IMR-90 (cell line): ENCODE results near the gene S1PR4. TPM values are rescaled to one million over a fixed set of nuclear protein-coding genes. Genes with fewer than 3 reads are reported as not detected.

Experiments used
- ATAC-seq: fragments of 200-7000 bp; cut with Tn5 transposase; 2 replicates; pipeline ENCODE4 v1.9.1; 2020; ENCODE audit warnings: low read depth, mild to moderate bottlenecking, moderate library complexity
- Bru-seq: library from RNA; stranded (reverse); fragments of 400-500 nt; gene quantifications from one replicate; lab custom pipeline; 2021; lab: Mats Ljungman, UMichigan
- BruChase-seq, 2 experiments: library from RNA; stranded (reverse); fragments of 400-500 nt; gene quantifications; one replicate each; lab custom pipeline; 2021; lab: Mats Ljungman, UMichigan
- BruUV-seq: library from RNA; stranded (reverse); fragments of 400-500 nt; replicated peaks from 2 replicates; lab custom pipeline; 2021; lab: Mats Ljungman, UMichigan
- CTCF ChIA-PET: fragments of 300-600 bp; formaldehyde crosslinking; extraction: SDS; loops from one replicate; lab custom pipeline; 2021; ENCODE audit warnings: antibody characterized with exemption; lab: Yijun Ruan, JAX
- POLR2A ChIA-PET: fragments of 300-600 bp; sonication (Branson Sonifier 250); formaldehyde crosslinking; loops from one replicate; lab custom pipeline; 2022; ENCODE audit warnings: antibody characterized with exemption; ENCODE audit not compliant: unreplicated experiment; lab: Charles Lee
- DNase-seq: peaks from one replicate; pipeline ENCODE4 v3.0.0; 2013
- H2AFZ ChIP-seq: replicated peaks from 2 replicates; pipeline ENCODE3; 2013; ENCODE audit warnings: low read length, mild to moderate bottlenecking; ENCODE audit not compliant: poor library complexity
- H2AK5ac ChIP-seq: 2 replicates; pipeline ENCODE4 v1.6.1; 2013; ENCODE audit warnings: low read depth, low read length, inconsistent platforms
- H2AK9ac ChIP-seq: replicated peaks from 2 replicates; pipeline ENCODE3; 2013; ENCODE audit warnings: mild to moderate bottlenecking, low read depth, low read length, moderate library complexity; ENCODE audit not compliant: poor library complexity
- H2BK120ac ChIP-seq: 2 replicates; pipeline ENCODE4 v1.6.1; 2013; ENCODE audit warnings: low read depth, low read length, inconsistent platforms
- H2BK15ac ChIP-seq: 3 replicates; pipeline ENCODE4 v1.6.1; 2013; ENCODE audit warnings: low read depth, low read length, inconsistent platforms
- H2BK20ac ChIP-seq: 2 replicates; pipeline ENCODE4 v1.6.1; 2013; ENCODE audit warnings: low read depth, mild to moderate bottlenecking, inconsistent platforms, low read length, moderate library complexity
- H2BK5ac ChIP-seq: 2 replicates; pipeline ENCODE4 v1.6.1; 2013; ENCODE audit warnings: mild to moderate bottlenecking, low read depth, low read length, inconsistent platforms; ENCODE audit not compliant: poor library complexity, severe bottlenecking
- H3K14ac ChIP-seq: replicated peaks from 2 replicates; pipeline ENCODE4 v1.6.1; 2013; ENCODE audit warnings: low read depth, low read length, inconsistent platforms
- H3K18ac ChIP-seq: 2 replicates; pipeline ENCODE4 v1.6.1; 2013; ENCODE audit warnings: low read depth, low read length, control low read depth
- H3K23ac ChIP-seq: 2 replicates; pipeline ENCODE4 v1.6.1; 2013; ENCODE audit warnings: low read depth, low read length, inconsistent platforms
- H3K27ac ChIP-seq: 2 replicates; pipeline ENCODE4 v1.5.1; 2013; ENCODE audit warnings: mild to moderate bottlenecking, control low read depth, low read length; ENCODE audit not compliant: insufficient read depth
- H3K27me3 ChIP-seq: 2 replicates; pipeline ENCODE4 v1.6.1; 2013; ENCODE audit warnings: low read length; ENCODE audit not compliant: control insufficient read depth, insufficient read depth
- H3K36me3 ChIP-seq: 2 replicates; pipeline ENCODE4 v1.6.1; 2013; ENCODE audit warnings: low read length, mixed read lengths; ENCODE audit not compliant: control insufficient read depth, insufficient read depth
- H3K4ac ChIP-seq: 2 replicates; pipeline ENCODE4 v1.6.1; 2013; ENCODE audit warnings: low read depth, low read length, inconsistent platforms
- H3K4me1 ChIP-seq: 2 replicates; pipeline ENCODE4 v1.6.1; 2013; ENCODE audit warnings: low read length, mixed read lengths; ENCODE audit not compliant: control insufficient read depth, insufficient read depth
- H3K4me2 ChIP-seq: 2 replicates; pipeline ENCODE4 v1.6.1; 2013; ENCODE audit warnings: low read depth, mild to moderate bottlenecking, control low read depth, low read length, moderate library complexity
- H3K4me3 ChIP-seq: 2 replicates; pipeline ENCODE4 v1.5.1; 2013; ENCODE audit warnings: low read depth, mild to moderate bottlenecking, control low read depth, low read length, moderate library complexity; ENCODE audit not compliant: insufficient read depth
- H3K56ac ChIP-seq: 2 replicates; pipeline ENCODE4 v1.6.1; 2013; ENCODE audit warnings: low read length, inconsistent platforms; ENCODE audit not compliant: insufficient read depth; ENCODE audit errors: extremely low read depth
- H3K79me1 ChIP-seq, 2 experiments: 2 replicates each; pipeline ENCODE4 v1.6.1; 2013; ENCODE audit warnings: low read length in 2 of 2, inconsistent platforms in 1 of 2, low read depth in 1 of 2
- H3K9ac ChIP-seq: 2 replicates; pipeline ENCODE4 v1.6.1; 2013; ENCODE audit warnings: low read depth, low read length, control low read depth
- H3K9me1 ChIP-seq: 2 replicates; pipeline ENCODE4 v1.6.1; 2013; ENCODE audit warnings: low read length, inconsistent platforms; ENCODE audit not compliant: insufficient read depth
- H3K9me3 ChIP-seq: 2 replicates; pipeline ENCODE4 v1.6.1; 2013; ENCODE audit warnings: low read length; ENCODE audit not compliant: control insufficient read depth, insufficient read depth
- H4K20me1 ChIP-seq: 2 replicates; pipeline ENCODE4 v1.6.1; 2013; ENCODE audit warnings: low read length, inconsistent platforms; ENCODE audit not compliant: insufficient read depth
- H4K5ac ChIP-seq: 2 replicates; pipeline ENCODE4 v1.6.1; 2013; ENCODE audit warnings: mild to moderate bottlenecking, low read depth, low read length, control low read depth
- H4K8ac ChIP-seq, 2 experiments: 2 replicates each; pipeline ENCODE4 v1.6.1; 2013; ENCODE audit warnings: low read depth in 2 of 2, low read length in 2 of 2, control low read depth in 1 of 2, inconsistent platforms in 1 of 2
- H4K91ac ChIP-seq: 2 replicates; pipeline ENCODE4 v1.6.1; 2013; ENCODE audit warnings: low read depth, low read length, inconsistent platforms; ENCODE audit not compliant: insufficient read depth
- CHD1 ChIP-seq: IDR thresholded peaks from 2 replicates; pipeline ENCODE4 v1.6.1; 2012; ENCODE audit warnings: low read depth, low read length, improper control_type of control experiment
- MXI1 ChIP-seq: IDR thresholded peaks from 2 replicates; pipeline ENCODE4 v1.6.1; 2012; ENCODE audit warnings: low read depth, mild to moderate bottlenecking, low read length, moderate library complexity, borderline replicate concordance
- POLR2A ChIP-seq: IDR thresholded peaks from 2 replicates; pipeline ENCODE4 v1.6.1; 2012; ENCODE audit warnings: mild to moderate bottlenecking, low read depth, low read length
- RFX5 ChIP-seq: IDR thresholded peaks from 2 replicates; pipeline ENCODE4 v1.8.0; 2012; ENCODE audit warnings: low read depth, mild to moderate bottlenecking, low read length, moderate library complexity
- SMC3 ChIP-seq: fragments of 150-350 bp; IDR thresholded peaks from 2 replicates; pipeline ENCODE4 v1.6.1; 2016; ENCODE audit warnings: low read depth, mild to moderate bottlenecking, antibody characterized with exemption, low read length, moderate library complexity
- WGBS, 2 experiments: methylation state at CpG; one replicate each; pipeline versions ENCODE4 v1.1.5 to v1.1.7; 2013; ENCODE audit warnings: missing lambda C conversion rate in 2 of 2; ENCODE audit not compliant: insufficient read length in 1 of 2; ENCODE audit errors: extremely low coverage in 2 of 2; 5-methylcytosine and 5-hydroxymethylcytosine counted together
- dilution Hi-C: fragments of 300-500 bp; cut with HindIII; formaldehyde crosslinking; loops from one replicate; pipeline ENCODE4 v1.14.3; 2018; ENCODE audit warnings: low sequenced_read_pairs; ENCODE audit not compliant: unreplicated experiment
- in situ Hi-C: fragments of 300-500 bp; cut with MboI; formaldehyde crosslinking; loops from 3 replicates; pipeline ENCODE4 v1.14.3; 2019; ENCODE audit warnings: low sequenced_read_pairs, inconsistent platforms, mixed read lengths
- intact Hi-C: fragments of 100-400 bp; cut with micrococcal nuclease; formaldehyde crosslinking; loops from 2 replicates; pipeline ENCODE4 v1.10.0; 2022
- long read RNA-seq: library from polyadenylated mRNA; unstranded; transcript quantifications from one replicate; pipeline ENCODE4 v2.0.0, GENCODE V29; 2021; ENCODE audit not compliant: unreplicated experiment
- polyA plus RNA-seq, 3 experiments: library from polyadenylated mRNA; depleted of rRNA; stranded (reverse); fragments of >200 nt; gene quantifications; 2 replicates each; pipeline ENCODE4 v1.2.3, GENCODE V29; 2012; ENCODE audit warnings: low replicate concordance in 1 of 3
- total RNA-seq: library from RNA; depleted of rRNA; stranded (reverse); fragments of >200 nt; gene quantifications from 2 replicates; pipeline ENCODE4 v1.2.3, GENCODE V29; 2012; rRNA removed
- TF ChIP-seq, protein P1 (sequence below): fragments of 150-350 bp; IDR thresholded peaks from 2 replicates; pipeline ENCODE4 v1.6.1; 2017; ENCODE audit warnings: mild to moderate bottlenecking, antibody characterized with exemption, low read length, low read depth

Gene S1PR4
- total RNA-seq (not detected in 2 replicates), polyA plus RNA-seq (2012; rRNA removed) (not detected in 2 replicates), Bru-seq, nascent RNA (not detected), BruChase-seq, experiment 1, labeled RNA remaining after a 6-hour chase (not detected), BruChase-seq, experiment 2, labeled RNA remaining after a 2-hour chase (percentile 7 among the genes with signal in this experiment)
- not detected in 2 replicates for polyA plus RNA-seq (2012; cell fraction: cytosol; rRNA removed)
- polyA plus RNA-seq (2012; cell fraction: nucleus; rRNA removed; ENCODE audit: low replicate concordance): 0.05 TPM in 1 of 2 replicates, not detected in the other
- long read RNA-seq: 0 reads

GRCh38 chr19:3178377-3178972, at the start of gene S1PR4:
Gene S1PR4 (plus strand): TSS chr19:3178769. CDS start chr19:3178793, 24 bp downstream.
- Histone ChIP-seq H2AFZ (no peak within 1 kb of the TSS), H3K27ac (no peak within 1 kb of the TSS), H2BK20ac (no peak within 1 kb of the TSS), H4K91ac (no peak within 1 kb of the TSS), H3K27me3 (no peaks in the 10 kb centered on the region), H3K56ac (no peak within 1 kb of the TSS), H2BK5ac (no peak within 1 kb of the TSS), H2AK9ac (no peak within 1 kb of the TSS), H3K18ac (no peak within 1 kb of the TSS), H4K5ac (no peak within 1 kb of the TSS), H3K14ac (no peak within 1 kb of the TSS), H3K4me3 (no peak within 1 kb of the TSS), H3K9ac (no peak within 1 kb of the TSS), H3K79me1 (peaks cover 0 to 5% of the 10 kb centered on the region in 2 experiments; a peak in 1 of 4 replicates), H4K8ac (no peak within 1 kb of the TSS), H3K9me3 (no peaks in the 10 kb centered on the region), H4K20me1 (no peaks in the 10 kb centered on the region), H3K4me2 (no peak within 1 kb of the TSS), H2AK5ac (no peak within 1 kb of the TSS; the same call in 1 of the 2 replicates), H2BK120ac (no peak within 1 kb of the TSS), H2BK15ac (no peak within 1 kb of the TSS), H3K4ac (no peak within 1 kb of the TSS), H3K4me1 (peaks cover 11% of the 10 kb centered on the region), H3K23ac (no peak within 1 kb of the TSS), H3K9me1 (peaks cover 9% of the 10 kb centered on the region; the same call in 1 of the 2 replicates), H3K36me3 (no peaks in the 10 kb centered on the region)
- intact Hi-C loops (no loop called here), dilution Hi-C loops (no loop called here), in situ Hi-C loops (no loop called here)
- 84% methylated on average over 13 of the region's 42 CpGs; no CpG with 5 or more reads in 1 of the 2 experiments for WGBS, 2 experiments
- TF ChIP-seq, protein P1, sequence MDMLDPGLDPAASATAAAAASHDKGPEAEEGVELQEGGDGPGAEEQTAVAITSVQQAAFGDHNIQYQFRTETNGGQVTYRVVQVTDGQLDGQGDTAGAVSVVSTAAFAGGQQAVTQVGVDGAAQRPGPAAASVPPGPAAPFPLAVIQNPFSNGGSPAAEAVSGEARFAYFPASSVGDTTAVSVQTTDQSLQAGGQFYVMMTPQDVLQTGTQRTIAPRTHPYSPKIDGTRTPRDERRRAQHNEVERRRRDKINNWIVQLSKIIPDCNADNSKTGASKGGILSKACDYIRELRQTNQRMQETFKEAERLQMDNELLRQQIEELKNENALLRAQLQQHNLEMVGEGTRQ: no peak
- TF ChIP-seq POLR2A (no peak), SMC3 (no peak), RFX5 (no peak), MXI1 (no peak), CHD1 (no peak)
- POLR2A ChIA-PET: no interaction called here
- DNase-seq (no peak), ATAC-seq (no peak)
- BruUV-seq: no TSS peak
- CTCF ChIA-PET: no interaction called here
